Epithelial cell of esophagus (primary cell): ENCODE results near the gene BZW2.
A peak's percentile ranks its signal among the peaks of the same experiment; 100 is the strongest.
"Not testable (repeated sequence)": the region's sequence is repeated elsewhere in the genome, so short reads cannot be mapped to it uniquely, and the experiment has no call there.

Experiments used
- DNase-seq: peaks from one replicate; pipeline ENCODE4 v3.0.0; 2010; ENCODE audit warnings: low read depth
- H3K4me3 ChIP-seq: 2 replicates; pipeline ENCODE4 v1.5.1; 2011; ENCODE audit warnings: mild to moderate bottlenecking, low read length, control low read depth
- CTCF ChIP-seq: IDR thresholded peaks from 2 replicates; pipeline ENCODE4 v1.5.1; 2011; ENCODE audit warnings: low read depth, mild to moderate bottlenecking, low read length, control low read depth, inconsistent platforms; ENCODE audit not compliant: insufficient read depth; ENCODE audit errors: missing control alignments

Gene BZW2

GRCh38 chr7:16651396-16652239, 5.6 kb downstream of the BZW2 start:
- DNase-seq = no peak
- TF ChIP-seq CTCF = no peak
- H3K4me3 ChIP-seq = no peak overlapping the region

GRCh38 chr7:16652240-16652583, 6.2 kb downstream of the BZW2 start:
- TF ChIP-seq CTCF = no peak
- DNase-seq = no peak
- H3K4me3 ChIP-seq = no peak overlapping the region

- TF ChIP-seq CTCF = no peak
- no peak overlapping the region for H3K4me3 ChIP-seq
- DNase-seq = peak; percentile 97
Measured at GRCh38 chr7:16652888-16653287, 6.9 kb downstream of the BZW2 start.

- DNase-seq = no peak
- H3K4me3 ChIP-seq = no peak overlapping the region
- no peak for TF ChIP-seq CTCF
Measured at GRCh38 chr7:16655394-16655793, 9.4 kb downstream of the BZW2 start.

GRCh38 chr7:16656141-16656540, 10.2 kb downstream of the BZW2 start:
- no peak for TF ChIP-seq CTCF
- H3K4me3 ChIP-seq = no peak overlapping the region
- DNase-seq = no peak

- TF ChIP-seq CTCF = no peak
- DNase-seq = peak; percentile 52
- no peak overlapping the region for H3K4me3 ChIP-seq
Measured at GRCh38 chr7:16657656-16658279, 11.8 kb downstream of the BZW2 start.

GRCh38 chr7:16659854-16660497, 14.0 kb downstream of the BZW2 start:
- not testable (repeated sequence) for H3K4me3 ChIP-seq, DNase-seq
